Nucleus accumbens (tissue), 56 donors: ENCODE data around the gene CTRL.

ENCODE experiments used
- DNase-seq, 56 donors: peaks; one replicate each; lab custom pipeline; 2025; lab: John Stamatoyannopoulos, UW

CTRL gene

GRCh38 chr16:67963662-67964321 is 32.1 kb upstream of the CTRL start:
- DNase-seq: peak in 3 of 56 donors; percentile 26 to 61 (median 27)

- peak in 12 of 56 donors; percentile 15 to 61 (median 36) for DNase-seq
These were observed 31.6 kb upstream of the CTRL start for GRCh38 chr16:67963292-67963661.

- DNase-seq: no peak
These were observed 30.5 kb upstream of the CTRL start for GRCh38 chr16:67962135-67962534.

GRCh38 chr16:67961551-67961957 is 29.9 kb upstream of the CTRL start:
- no peak for DNase-seq

- no peak for DNase-seq
These were observed 28.1 kb upstream of the CTRL start for GRCh38 chr16:67959536-67960329.

- DNase-seq: no peak
These were observed 26.0 kb upstream of the CTRL start for GRCh38 chr16:67957622-67958021.

- DNase-seq: no peak
These were observed 22.9 kb upstream of the CTRL start for GRCh38 chr16:67954421-67955196.

- no peak for DNase-seq
These were observed 22.1 kb upstream of the CTRL start for GRCh38 chr16:67953641-67954375.

- DNase-seq: peak in 54 of 56 donors; percentile 43 to 94 (median 86)
These were observed 19.8 kb upstream of the CTRL start for GRCh38 chr16:67951485-67951884.

- no peak for DNase-seq
These were observed 18.7 kb upstream of the CTRL start for GRCh38 chr16:67950335-67950843.

- DNase-seq: no peak
These were observed 18.0 kb upstream of the CTRL start for GRCh38 chr16:67949645-67950044.

GRCh38 chr16:67948015-67948414 is 16.4 kb upstream of the CTRL start:
- no peak for DNase-seq

GRCh38 chr16:67946966-67947558 is 15.4 kb upstream of the CTRL start:
- DNase-seq: no peak

- no peak for DNase-seq
These were observed 14.5 kb upstream of the CTRL start for GRCh38 chr16:67946128-67946569.

- no peak for DNase-seq
These were observed 13.8 kb upstream of the CTRL start for GRCh38 chr16:67945392-67945933.

GRCh38 chr16:67944690-67945391 is 13.2 kb upstream of the CTRL start:
- peak in 1 of 56 donors; percentile 38 for DNase-seq

GRCh38 chr16:67943619-67944504 is 12.2 kb upstream of the CTRL start, which contains the start of gene LCAT:
TSS of gene LCAT (minus strand) at chr16:67944120. CDS start at chr16:67944101, 19 bp downstream.
- DNase-seq: peak in 54 of 56 donors; percentile 35 to 91 (median 76)

GRCh38 chr16:67943256-67943618 is 11.6 kb upstream of the CTRL start:
- no peak for DNase-seq
